ENCODE data around the gene PRDM16. TPM values are rescaled to one million over a fixed set of nuclear protein-coding genes. Genes with fewer than 3 reads are reported as not detected.

Gene PRDM16
- total RNA-seq, 1 experiment from 2014 or later = 0.17 TPM

- Histone ChIP-seq H2AFZ (ENCODE audit: low read length) (no peak overlapping the region), H3K9ac (ENCODE audit: extremely low read depth, insufficient read length, low read length) (no peak overlapping the region), H4K91ac (ENCODE audit: insufficient read length, low read depth, low read length) (no peak overlapping the region), H4K8ac (replicated peaks; ENCODE audit: insufficient read length, low read depth, low read length) (no peak overlapping the region), H4K5ac (ENCODE audit: insufficient read length, low read depth, low read length) (no peak overlapping the region), H2BK12ac (ENCODE audit: insufficient read length, low read depth, low read length) (no peak overlapping the region), H3K4ac (ENCODE audit: low read depth, low read length) (no peak overlapping the region), H3K4me2 (ENCODE audit: insufficient read depth, insufficient read length, low read length) (no peak overlapping the region), H4K20me1 (ENCODE audit: control insufficient read depth, insufficient read depth, insufficient read length) (no peaks in the 10 kb centered on the region), H2BK120ac (ENCODE audit: low read depth, low read length, poor library complexity, severe bottlenecking) (no peak overlapping the region), H3K79me2 (ENCODE audit: insufficient read depth, low read length) (no peaks in the 10 kb centered on the region), H2BK5ac (ENCODE audit: insufficient read length, low read length) (no peak overlapping the region), H3K23ac (ENCODE audit: insufficient read length, low read depth, low read length) (no peak overlapping the region), H3K14ac (ENCODE audit: insufficient read depth, low read length) (no peak overlapping the region), H3K27ac (ENCODE audit: insufficient read length, low read depth, low read length) (no peak overlapping the region), H3K18ac (ENCODE audit: insufficient read length, low read depth, low read length) (no peak overlapping the region), H2BK15ac (ENCODE audit: low read depth, low read length) (no peak overlapping the region), H3K9me3 (ENCODE audit: control insufficient read depth, low read depth, low read length) (no peaks in the 10 kb centered on the region), H3K27me3 (ENCODE audit: insufficient read depth, low read length) (no peaks in the 10 kb centered on the region), H3K79me1 (ENCODE audit: insufficient read depth, low read depth, low read length, poor library complexity, severe bottlenecking) (no peaks in the 10 kb centered on the region), H3K56ac (ENCODE audit: insufficient read length, low read depth, low read length) (no peak overlapping the region), H3K23me2 (ENCODE audit: insufficient read length, low read depth, low read length, poor library complexity, severe bottlenecking) (no peaks in the 10 kb centered on the region), H3T11ph (ENCODE audit: low read length) (no peak overlapping the region), H3K4me1 (ENCODE audit: insufficient read depth, low read length) (no peaks in the 10 kb centered on the region), H2AK5ac (ENCODE audit: insufficient read length, low read length) (no peak overlapping the region), H2BK20ac (ENCODE audit: low read depth, low read length, poor library complexity, severe bottlenecking) (no peak overlapping the region)
- Mint-ChIP-seq H3K36me3 (ENCODE audit: insufficient read depth in 1 of 3, low read depth in 3 of 3) (no peaks in the 10 kb centered on the region), H3K27me3 (ENCODE audit: low read depth) (no peaks in the 10 kb centered on the region; the same call in 1 of the 2 replicates), H3K4me3 (no peak overlapping the region), H3K27ac (no peak overlapping the region), H3K4me1 (peaks cover 4 to 18% of the 10 kb centered on the region in 2 experiments), H3K9me3 (no peaks in the 10 kb centered on the region)
- no CpG with 5 or more reads among the region's 15 CpGs for WGBS (ENCODE audit: extremely low coverage, insufficient read length, low lambda C conversion rate)
- no peak for DNase-seq
- TF ChIP-seq CTCF (conservative IDR thresholded peaks at IDR 0.05) = no peak
Observed at GRCh38 chr1:3233031-3233430, 164.0 kb downstream of the PRDM16 start.

Data from H9 (cell line).